GM21737 (cell line): ENCODE results near the gene DUSP3.

ENCODE experiments used
- ATAC-seq: cut with Tn5 transposase; IDR thresholded peaks from one replicate; pipeline ENCODE4 v1.9.1; 2021; ENCODE audit warnings: mild to moderate bottlenecking, moderate library complexity; ENCODE audit not compliant: unreplicated experiment

The DUSP3 gene

GRCh38 chr17:43737722-43738121 is 41.1 kb downstream of the DUSP3 start:
- ATAC-seq = no peak

- ATAC-seq = no peak
Observed at GRCh38 chr17:43736389-43736788, 42.4 kb downstream of the DUSP3 start.

GRCh38 chr17:43734376-43734775 is 44.4 kb downstream of the DUSP3 start:
- ATAC-seq = no peak

GRCh38 chr17:43733956-43734355 is 44.8 kb downstream of the DUSP3 start:
- no peak for ATAC-seq

GRCh38 chr17:43732958-43733357 is 45.8 kb downstream of the DUSP3 start:
- no peak for ATAC-seq

- no peak for ATAC-seq
Observed at GRCh38 chr17:43728081-43728480, 50.7 kb downstream of the DUSP3 start.

- no peak for ATAC-seq
Observed at GRCh38 chr17:43723697-43724359, 54.9 kb downstream of the DUSP3 start.

GRCh38 chr17:43722870-43723665 is 55.7 kb downstream of the DUSP3 start:
- no peak for ATAC-seq

- ATAC-seq = no peak
Observed at GRCh38 chr17:43722269-43722619, 56.5 kb downstream of the DUSP3 start.

- no peak for ATAC-seq
Observed at GRCh38 chr17:43721537-43722268, 57.1 kb downstream of the DUSP3 start.

- ATAC-seq = peak; percentile 54
Observed at GRCh38 chr17:43720311-43721060, 58.3 kb downstream of the DUSP3 start.

GRCh38 chr17:43719578-43719977 is 59.2 kb downstream of the DUSP3 start:
- ATAC-seq = no peak

- no peak for ATAC-seq
Observed at GRCh38 chr17:43718544-43718943, 60.2 kb downstream of the DUSP3 start.

- no peak for ATAC-seq
Observed at GRCh38 chr17:43717913-43718312, 60.9 kb downstream of the DUSP3 start.
